Cerebellar nuclear complex (tissue), 1 donor: ENCODE data around the gene ADK.

Experiments used
- DNase-seq, 2 experiments: peaks; one replicate each; lab custom pipeline; 2025; lab: John Stamatoyannopoulos, UW

The ADK gene

DNA sequence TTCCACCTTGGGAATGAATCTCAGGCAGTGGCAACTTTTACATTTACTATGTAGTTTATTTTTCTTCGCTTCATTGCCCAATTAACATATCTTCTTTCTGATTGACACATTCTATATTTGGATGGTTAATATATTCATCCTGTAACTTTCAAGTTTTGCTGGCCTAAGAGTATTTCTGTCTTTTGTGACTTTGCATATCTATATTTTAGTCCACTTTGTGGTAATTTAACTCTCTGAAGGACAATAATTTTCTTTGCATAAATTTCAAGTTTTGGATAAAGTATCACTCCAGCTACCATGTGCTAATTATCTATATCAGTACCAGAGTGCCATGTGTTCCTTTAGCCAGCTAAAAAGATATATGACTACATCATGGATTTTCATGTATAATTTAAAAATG lies 523.9 kb downstream of the ADK start:
- no peak for DNase-seq

DNA sequence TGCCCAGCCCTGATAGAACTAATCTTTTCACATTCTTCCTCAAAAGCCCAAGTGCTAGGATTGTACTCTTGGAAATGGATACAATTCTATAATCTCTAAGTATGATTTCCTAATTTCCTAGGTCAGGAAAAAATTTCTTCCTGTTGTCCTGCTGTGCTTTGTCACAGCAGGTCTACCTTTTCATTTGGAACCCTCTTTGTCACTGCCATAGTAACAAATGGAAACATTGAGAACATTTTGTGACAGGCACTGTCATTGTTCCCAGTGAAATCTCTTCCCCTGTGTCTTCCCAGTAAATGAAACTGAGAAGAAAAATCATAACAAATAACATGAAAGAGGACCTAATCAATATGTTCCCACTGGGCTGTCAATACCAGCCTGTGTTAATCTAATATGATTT lies 524.5 kb downstream of the ADK start:
- no peak for DNase-seq

DNA sequence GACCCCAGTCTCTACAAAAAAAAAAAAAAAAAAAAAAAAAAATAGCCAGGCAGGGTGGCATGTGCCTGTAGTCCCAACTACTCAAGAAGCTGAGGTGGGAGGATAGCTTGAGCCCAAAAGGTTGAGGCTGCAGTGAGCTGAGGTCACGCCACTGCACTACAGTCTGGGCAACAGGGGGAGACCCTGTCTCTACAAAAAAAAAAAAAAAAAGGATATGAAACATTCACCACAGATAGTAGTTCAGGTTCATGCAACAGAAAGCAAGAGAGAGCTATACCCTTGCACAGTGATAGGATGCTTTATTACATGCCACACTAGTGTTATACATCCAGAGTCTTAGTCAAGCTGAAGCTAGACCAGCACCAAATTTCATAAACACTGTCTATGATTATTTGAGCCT lies 526.9 kb downstream of the ADK start:
- no peak for DNase-seq

DNA sequence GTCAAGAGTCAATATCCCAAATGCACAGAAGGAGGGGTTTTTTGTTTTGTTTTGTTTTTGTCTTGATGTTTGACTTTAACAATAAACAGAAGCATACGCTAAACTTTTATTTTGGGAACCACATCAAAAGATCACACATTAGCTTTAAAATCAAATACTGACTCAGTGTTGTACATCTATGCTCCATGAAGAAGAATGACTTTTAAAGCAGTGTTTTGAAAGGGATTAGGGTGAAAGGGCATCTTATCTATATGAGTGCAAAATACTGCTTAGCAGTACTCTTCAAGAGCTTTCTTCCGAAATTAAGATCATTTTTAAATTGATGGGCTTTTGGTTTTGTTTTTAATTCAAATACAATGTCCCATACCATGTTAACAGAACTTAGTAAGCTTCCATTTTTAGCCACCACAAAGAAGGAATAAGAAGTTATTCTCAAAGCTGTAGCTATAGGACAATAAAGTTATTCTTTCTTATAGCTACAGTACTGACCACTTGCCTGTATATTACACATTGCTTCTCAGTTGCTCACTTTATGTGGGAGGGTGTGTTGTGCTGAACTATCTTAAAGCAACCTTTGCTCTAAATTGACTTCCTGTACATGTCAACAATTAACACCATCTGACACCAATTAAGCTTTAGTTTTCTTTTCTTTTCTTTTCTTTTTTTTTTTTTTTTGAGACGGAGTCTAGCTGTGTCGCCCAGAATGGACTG lies 531.1 kb downstream of the ADK start:
- no peak for DNase-seq

DNA sequence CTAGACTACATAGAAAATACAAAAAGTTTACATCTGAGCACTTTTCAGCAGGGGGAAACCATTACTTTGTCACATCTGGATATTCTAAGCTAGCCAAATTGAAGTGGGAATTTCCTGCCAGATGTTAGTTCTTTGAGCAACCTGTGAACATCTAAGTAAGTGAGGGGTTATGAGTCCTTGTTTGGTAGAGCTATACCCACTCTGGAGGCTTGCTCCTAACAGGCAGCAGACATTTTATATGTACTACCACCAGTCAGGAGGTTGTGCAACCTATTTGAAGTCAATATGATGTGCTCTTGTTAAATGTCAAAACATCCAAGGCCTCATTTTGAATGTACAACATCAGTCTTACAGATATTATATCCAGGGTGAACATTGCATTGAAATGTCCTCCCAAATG lies 532.0 kb downstream of the ADK start:
- DNase-seq, result no peak

DNA sequence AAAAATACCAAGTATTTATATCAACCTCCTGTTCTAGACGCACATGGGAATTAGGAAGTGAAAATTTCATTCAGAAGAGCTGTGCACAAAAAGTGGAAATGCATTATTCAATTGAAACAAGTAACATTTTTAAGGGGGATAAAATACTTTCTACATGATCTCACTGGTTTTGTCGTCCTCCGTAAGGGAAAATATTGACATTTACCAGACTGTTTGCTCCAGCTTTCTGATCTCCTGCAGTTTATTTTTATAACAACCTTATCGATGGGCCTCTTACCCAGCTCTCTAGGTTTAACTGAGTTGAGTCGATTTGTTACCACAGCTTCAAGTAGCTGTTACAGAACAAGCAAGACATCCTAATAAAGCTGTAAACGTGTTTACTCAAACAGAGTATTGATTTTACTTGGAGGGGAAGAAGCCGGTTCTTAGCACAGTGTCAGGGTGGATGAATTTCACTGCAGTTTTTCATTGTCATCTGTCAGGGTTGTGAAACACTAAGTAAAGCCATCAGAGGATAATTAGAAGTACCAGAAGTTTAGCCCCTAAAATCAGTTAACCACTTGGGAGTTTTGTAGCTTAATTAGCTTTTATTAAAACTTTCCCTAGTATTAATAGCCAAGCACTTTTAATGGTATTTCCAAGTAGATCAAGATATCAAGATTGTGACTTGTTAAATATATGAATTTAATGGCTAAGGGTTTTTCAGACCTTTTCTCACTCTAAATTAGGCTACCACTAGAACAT lies 532.8 kb downstream of the ADK start:
- DNase-seq, result no peak

DNA sequence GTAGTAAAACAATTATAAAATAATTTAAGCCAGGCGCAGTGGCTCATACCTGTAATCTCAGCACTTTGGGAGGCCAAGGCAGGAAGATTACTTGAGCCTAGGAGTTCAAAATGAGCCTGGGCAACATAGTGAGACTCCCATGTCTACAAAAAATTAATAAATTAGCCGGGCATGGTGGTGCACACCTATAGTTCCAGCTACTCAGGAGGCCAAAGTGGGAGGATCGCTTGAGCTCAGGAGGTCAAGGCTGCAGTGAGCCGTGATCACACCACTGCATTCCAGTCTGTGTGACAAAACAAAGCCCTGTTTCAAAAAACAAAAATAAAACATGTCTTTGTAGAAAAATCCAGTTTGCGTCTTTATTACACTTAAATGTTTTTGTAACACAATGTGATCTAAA lies 533.4 kb downstream of the ADK start:
- DNase-seq, result no peak

DNA sequence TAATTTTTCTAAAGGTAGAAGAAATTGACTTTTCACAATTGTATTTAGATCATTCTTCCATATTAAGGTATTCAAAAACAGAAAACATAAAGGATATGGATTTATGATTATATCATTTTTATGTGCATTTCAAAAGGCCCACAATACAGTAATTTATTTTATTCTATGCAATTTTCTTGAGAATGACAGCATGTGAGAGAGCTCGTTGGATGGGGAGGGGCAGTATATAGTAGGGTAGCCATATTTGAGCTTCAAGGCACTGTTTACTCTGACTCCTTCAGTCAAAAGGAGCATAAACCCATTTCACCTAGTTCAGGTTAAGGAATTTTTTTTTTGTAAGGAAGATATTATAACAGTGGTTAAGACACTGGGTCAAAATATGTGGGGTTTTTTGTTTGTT lies 534.5 kb downstream of the ADK start:
- DNase-seq, result no peak

DNA sequence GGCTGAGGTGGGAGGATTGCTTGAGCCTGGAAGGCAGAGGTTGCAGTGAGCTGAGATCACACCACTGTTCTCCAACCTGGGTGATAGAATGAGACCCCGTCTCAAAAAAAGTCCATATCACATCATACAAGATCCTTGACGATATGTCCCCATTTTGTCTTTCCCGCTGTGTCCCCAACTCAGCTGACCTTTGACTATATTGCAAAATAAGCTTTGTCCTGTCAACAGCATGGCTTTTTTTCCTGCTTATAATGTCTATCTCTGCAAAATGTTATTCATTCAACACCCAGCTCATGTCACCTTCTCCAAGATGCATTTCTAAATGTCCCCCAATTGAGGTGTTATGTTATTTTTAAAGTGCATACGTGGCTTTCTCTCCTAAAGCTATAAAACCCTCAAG lies 539.4 kb downstream of the ADK start:
- DNase-seq, result no peak

DNA sequence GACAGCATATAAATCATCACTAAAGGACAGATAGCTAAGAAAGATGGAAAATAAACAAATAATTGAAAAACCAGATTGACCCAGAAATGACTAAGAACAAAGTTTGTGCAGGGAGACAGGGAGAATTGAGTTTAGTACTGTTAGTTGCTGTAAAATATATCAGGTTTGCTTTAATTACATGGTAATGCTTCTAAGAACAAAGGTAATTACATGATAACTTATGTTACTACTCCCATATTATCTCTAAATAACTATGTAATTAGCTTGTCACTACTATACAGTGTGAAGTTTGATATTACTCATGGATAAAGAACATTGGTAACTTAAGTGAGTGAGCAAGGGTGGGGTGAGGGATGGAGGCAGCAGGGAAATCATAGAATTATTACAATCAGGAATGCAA lies 540.1 kb downstream of the ADK start:
- no peak for DNase-seq

DNA sequence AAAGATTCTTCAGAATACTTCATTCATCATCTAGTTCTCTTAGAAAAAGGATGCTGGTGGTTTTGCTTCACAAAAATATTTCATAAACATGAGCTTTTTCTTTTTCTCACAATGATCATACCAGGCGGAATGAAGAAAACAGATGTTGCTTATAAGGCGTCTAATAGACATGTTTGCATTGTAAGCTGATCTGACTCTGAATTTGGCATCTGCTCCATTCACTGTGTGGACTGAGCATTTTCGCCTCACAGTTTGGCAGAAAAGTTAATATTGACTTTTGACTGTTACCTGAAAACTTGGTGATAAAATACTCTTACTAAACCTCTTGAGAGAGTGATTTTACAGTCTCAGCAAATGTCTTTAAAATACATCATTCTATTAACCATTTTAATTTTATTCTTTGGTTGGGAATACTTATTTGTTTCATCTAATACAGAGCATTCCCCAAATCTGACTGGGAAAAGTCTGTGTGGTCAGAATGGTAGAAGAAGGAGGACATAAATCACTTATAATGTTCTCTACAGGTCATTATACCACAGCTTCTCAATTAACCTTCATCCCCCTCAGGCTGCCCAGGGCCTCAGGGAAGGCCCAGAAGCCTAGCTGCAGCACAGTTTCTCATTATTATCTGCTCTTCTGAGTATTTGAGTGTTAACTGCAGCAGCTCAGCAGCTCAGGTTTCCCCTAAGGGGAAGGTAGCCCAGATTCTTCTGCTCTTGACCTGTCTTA lies 553.8 kb downstream of the ADK start:
- DNase-seq, result no peak

DNA sequence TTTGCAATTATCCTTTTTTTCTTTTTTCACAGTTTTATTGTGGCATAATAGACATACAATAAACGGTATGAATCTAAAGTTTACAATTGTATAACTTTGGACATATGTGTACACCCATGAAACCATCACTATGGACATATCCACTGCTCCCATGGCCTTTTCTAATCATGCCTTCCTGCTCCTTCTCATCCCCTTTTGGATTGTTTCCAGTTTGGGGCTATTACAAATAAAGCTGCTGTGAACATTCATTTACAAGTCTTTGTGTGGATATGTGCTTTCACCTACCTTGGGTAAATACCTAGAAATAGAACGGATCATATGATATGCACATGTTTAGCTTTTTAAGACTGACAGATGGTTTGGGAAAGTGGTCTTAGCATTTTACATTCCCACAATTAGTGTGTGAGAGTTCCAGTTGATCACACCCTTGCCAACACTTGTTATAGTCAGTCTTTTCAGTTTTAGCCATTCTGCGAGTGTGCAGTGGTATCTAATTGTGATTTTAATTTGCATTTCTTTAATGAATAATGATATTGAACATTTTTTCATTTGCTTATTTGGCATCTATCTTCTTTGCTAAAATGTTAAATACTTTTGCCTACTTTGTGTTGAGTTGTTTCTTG lies 554.4 kb downstream of the ADK start:
- no peak for DNase-seq

DNA sequence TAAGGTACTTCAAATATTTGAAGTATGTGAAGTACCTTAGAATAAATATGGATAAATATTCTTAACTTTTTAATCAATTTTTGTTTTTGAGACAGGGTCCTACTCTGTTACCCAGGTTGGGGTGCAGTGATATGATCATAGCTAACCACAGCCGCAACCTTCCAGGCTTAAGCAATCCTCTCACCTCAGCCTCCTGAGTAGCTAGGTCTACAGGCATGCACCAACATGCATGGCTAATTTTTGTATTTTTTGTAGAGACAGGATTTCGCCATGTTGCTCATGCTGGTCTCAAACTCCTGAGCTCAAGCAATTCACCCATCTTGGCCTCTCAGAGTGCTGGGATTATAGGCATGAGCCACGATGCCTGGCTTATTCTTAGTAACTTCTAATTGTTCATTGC lies 555.9 kb downstream of the ADK start:
- no peak for DNase-seq

DNA sequence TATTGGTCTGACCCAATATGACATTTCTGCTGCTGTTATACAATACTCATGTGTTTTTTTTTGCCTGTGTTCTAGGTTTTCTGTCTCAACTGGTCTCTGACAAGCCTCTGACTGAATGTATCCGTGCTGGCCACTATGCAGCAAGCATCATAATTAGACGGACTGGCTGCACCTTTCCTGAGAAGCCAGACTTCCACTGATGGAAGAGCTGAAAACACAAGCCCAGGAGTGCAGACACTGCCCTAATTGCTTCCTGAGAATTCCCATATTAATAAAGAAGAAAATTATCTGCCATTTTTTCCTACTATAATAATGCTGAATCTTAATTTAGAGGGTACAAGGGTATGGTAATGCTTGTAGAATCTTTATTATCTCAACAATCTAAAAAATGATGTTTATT lies 557.2 kb downstream of the ADK start:
- no peak for DNase-seq

DNA sequence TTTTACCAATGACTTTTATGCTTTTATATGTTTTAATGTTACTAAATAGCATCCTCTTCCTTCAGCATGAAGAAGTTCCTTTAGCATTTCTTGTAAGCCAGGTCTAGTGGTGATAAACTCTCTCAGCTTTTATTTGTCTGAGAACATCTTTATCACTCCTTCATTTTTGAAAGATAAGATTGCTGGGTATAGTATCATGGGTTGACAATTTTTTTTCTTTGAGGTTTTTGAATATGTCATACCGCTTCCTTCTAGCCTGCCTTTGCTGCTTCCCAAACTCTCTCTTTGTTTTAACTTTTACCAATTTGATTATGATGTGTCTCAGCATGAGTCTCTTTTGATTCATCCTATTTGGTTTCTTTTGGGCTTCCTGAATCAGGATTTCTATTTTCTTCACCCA lies 567.2 kb downstream of the ADK start:
- no peak for DNase-seq

DNA sequence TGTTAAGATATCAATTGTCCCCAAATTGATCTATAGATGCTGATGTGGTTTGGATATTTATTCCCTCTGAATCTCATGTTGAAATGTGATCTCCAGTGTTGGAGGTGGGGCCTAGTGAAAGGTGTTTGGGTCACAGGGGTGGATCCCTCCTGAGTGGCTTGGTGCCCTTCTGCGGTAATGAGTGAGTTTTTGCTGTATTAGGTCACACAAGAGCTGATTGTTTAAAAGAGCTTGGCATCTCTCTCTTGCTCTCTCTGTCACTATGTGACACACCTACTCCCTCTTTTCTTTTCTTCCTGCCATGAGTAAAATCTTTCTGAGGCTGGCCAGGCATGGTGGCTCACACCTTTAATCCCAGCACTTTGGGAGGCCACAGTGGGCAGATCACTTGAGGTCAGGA lies 577.2 kb downstream of the ADK start:
- no peak for DNase-seq

DNA sequence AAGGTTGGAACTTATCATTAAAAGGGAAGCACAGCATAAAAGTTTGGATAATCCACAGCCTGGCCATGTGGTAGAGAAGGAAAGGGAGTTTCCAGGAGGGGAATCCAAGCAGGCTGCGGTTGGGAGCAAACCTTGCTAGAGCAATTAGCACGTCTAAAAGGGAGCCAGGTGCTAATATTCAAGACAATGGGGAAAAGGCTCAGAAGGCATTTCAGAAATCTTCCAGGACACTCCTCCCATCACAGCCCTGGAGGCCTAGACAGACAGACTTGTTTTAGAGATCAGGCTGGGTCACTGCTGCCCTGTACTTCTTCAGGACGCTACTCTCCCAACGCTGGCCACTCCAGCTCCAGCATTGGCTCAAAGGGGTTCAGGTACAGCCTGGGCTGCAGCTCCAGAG lies 579.2 kb downstream of the ADK start:
- no peak for DNase-seq

DNA sequence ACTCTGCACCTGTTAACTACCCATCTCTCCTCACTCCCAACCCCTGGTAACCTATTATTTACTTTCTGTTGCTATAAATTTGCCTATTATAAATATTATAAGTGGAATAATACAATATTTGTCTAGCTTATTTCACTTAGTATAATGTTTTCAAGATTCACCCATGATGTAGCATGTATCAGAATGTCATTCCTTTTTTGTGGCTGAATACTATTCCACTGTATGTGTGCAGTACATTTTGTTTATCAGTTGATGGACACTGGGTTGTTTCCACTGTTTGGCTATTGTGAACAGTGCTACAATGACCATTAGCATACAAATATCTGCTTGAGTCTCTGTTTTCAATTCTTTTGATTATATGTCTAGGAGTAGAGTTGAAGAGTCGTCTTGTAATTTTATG lies 582.6 kb downstream of the ADK start:
- no peak for DNase-seq

DNA sequence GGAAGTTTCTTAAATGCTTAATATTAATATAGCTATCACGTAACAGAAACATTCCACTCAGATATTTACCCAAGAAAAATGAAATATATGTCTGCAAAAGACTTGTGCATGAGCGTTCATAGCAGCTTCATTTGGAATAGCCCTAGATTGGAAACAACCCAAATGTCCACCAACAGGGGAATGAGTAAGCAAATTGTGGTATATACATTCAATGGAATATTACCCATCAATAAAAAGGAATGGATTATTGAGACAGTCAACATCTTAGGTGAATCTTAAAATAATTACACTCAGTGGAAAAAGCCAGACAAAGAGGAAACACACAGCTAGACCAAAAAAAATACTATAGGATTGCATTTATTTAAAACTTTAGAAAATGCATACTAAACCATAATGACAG lies 585.0 kb downstream of the ADK start:
- DNase-seq, result no peak

DNA sequence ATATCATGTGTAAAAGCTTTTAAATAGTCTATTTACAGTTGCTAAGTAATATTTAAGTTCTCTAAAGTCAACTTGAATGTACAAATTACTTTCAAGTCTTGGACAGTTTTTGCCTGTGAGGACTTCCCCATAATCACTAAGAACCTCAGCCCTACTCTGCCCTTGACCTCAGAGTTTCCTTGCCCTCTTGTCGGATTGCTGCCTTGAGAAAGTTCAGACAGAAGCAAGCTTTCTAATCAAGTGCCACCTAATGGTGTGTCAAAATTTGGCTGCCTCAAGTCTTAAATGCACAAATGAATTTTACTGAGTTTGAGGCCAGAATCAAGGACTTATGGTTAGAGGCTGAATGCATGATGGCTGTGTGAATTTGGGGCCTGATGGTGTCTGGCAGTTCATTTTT lies 587.0 kb downstream of the ADK start:
- no peak for DNase-seq

DNA sequence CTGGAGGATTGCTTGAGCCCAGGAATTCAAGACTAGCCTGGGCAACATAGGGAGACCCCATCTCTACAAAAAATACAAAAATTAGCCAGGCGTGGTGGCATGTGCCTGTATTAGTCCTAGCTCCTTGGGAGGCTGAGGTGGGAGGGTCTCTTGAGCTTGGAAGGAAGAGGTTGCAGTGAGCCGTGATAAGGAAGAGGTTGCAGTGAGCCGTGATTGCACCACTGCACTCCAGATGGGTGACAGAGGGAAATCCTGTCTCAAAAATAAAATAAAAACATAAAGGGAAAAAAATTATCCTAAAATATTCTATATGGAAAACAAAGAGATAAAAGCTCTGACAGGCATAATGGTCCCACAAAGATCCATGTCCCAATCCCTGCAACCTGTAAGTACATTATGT lies 587.5 kb downstream of the ADK start:
- DNase-seq, result no peak

DNA sequence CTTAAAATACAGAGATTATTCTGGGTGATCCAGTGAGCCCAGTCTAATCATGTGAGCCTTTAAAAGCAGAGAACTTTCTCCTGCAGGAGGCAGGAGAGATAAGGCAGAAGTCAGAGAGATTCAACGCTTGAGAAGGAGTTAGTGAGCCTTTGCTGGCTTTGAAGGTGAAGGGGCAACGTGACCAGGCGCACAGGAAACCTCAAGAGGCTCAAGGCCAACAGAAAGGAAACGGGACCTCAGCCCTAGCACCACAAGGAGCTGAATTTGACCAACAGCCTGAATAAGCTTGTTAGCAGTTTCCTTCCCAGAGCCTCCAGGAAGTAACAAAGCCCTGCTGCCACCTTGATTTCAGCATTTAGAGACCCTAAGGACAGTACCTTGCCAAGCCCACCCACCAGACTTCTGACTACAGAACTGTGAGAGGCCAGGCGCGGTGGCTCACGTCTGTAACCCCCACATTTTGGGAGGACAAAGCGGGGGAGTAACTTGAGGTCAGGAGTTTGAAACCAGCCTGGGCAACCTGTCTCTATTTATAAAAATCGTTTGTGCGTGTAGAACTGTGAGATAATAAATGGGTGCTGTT lies 588.1 kb downstream of the ADK start:
- no peak for DNase-seq
